Gastrocnemius medialis (tissue), 4 donors: Measurements from ENCODE around the gene TMEM266.

ENCODE experiments used
- CTCF ChIP-seq, 5 experiments: fragments of 450-650 bp in 3 of 5; fragments of 200-600 bp in 2 of 5; sonication (generic) in 2 of 5; IDR thresholded peaks in 4 of 5; conservative IDR thresholded peaks in 1 of 5; 1 replicate in 4 of 5; 2 replicates in 1 of 5; pipeline ENCODE4 v1.5.1; 2016 to 2019; ENCODE audit warnings: antibody characterized with exemption in 5 of 5, mild to moderate bottlenecking in 3 of 5, moderate library complexity in 3 of 5
- POLR2A ChIP-seq, 2 donors: fragments of 450-650 bp; IDR thresholded peaks; one replicate each; pipeline ENCODE4 v1.6.1; 2017; ENCODE audit warnings: antibody characterized with exemption in 2 of 2, mild to moderate bottlenecking in 2 of 2, moderate library complexity in 2 of 2

DNA sequence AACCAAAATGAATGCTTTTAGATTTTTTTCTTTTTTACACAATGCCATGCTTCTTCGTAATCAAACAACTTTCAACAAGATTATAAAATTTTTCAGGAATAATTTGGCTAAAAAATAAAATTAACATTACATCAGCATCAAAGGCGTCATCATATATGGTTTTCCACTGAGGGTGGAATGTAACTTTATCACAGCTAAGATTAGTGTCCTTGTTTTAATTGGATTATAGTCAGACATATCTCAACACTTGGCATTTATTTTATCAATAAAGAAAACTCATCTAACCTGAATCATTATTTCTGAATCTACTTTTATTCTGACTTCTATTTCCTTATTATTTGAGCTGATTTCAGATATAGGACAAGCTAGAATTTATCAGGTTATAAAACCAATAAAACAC lies 49.2 kb upstream of the TMEM266 start:
- TF ChIP-seq CTCF (IDR thresholded peaks at IDR 0.05 in 4 of 5, conservative IDR thresholded peaks at IDR 0.05 in 1 of 5) (no peak), POLR2A (IDR thresholded peaks at IDR 0.05) (no peak)
